HEK293T (cell line): ENCODE results near the gene CTNNAL1.

Experiments used
- CTCF ChIA-PET: fragments of 350-600 bp; formaldehyde crosslinking; extraction: SDS; loops from one replicate; lab custom pipeline; 2021; ENCODE audit warnings: antibody characterized with exemption, inconsistent platforms; lab: Yijun Ruan, JAX
- POLR2A ChIA-PET: fragments of 350-600 bp; formaldehyde crosslinking; extraction: SDS; loops from one replicate; lab custom pipeline; 2020; ENCODE audit warnings: antibody characterized with exemption, inconsistent platforms; lab: Yijun Ruan, JAX
- DNase-seq: peaks from one replicate; pipeline ENCODE4 v3.0.0; 2012; ENCODE audit warnings: mixed read lengths; ENCODE audit errors: extremely low spot score
- ARNT ChIP-seq: fragments of 450-650 bp; IDR thresholded peaks from 2 replicates; pipeline ENCODE4 v1.6.1; 2017; ENCODE audit warnings: mild to moderate bottlenecking
- BHLHE40 ChIP-seq: fragments of 450-650 bp; IDR thresholded peaks from 2 replicates; pipeline ENCODE4 v1.6.1; 2016; ENCODE audit warnings: mild to moderate bottlenecking, moderate library complexity, borderline replicate concordance
- CTBP1 ChIP-seq: fragments of 450-650 bp; IDR thresholded peaks from 2 replicates; pipeline ENCODE4 v1.6.1; 2016; ENCODE audit warnings: borderline replicate concordance
- ELF4 ChIP-seq: fragments of 450-650 bp; IDR thresholded peaks from 2 replicates; pipeline ENCODE4 v1.6.1; 2017; ENCODE audit warnings: antibody characterized with exemption
- FOXA1 ChIP-seq: fragments of 450-650 bp; IDR thresholded peaks from 2 replicates; pipeline ENCODE4 v1.6.1; 2016; ENCODE audit warnings: mild to moderate bottlenecking
- FOXK2 ChIP-seq: fragments of 450-650 bp; IDR thresholded peaks from 2 replicates; pipeline ENCODE4 v1.6.1; 2016; ENCODE audit warnings: mild to moderate bottlenecking
- FOXM1 ChIP-seq: fragments of 450-650 bp; IDR thresholded peaks from 2 replicates; pipeline ENCODE4 v1.6.1; 2017; ENCODE audit warnings: mild to moderate bottlenecking, borderline replicate concordance
- HDGF ChIP-seq: fragments of 450-650 bp; IDR thresholded peaks from 2 replicates; pipeline ENCODE4 v1.6.1; 2017; ENCODE audit warnings: antibody characterized with exemption, borderline replicate concordance
- L3MBTL2 ChIP-seq: fragments of 450-650 bp; conservative IDR thresholded peaks from 2 replicates; pipeline ENCODE4 v1.6.1; 2016; ENCODE audit warnings: mild to moderate bottlenecking
- LEF1 ChIP-seq: fragments of 450-650 bp; IDR thresholded peaks from 2 replicates; pipeline ENCODE4 v1.6.1; 2017; ENCODE audit warnings: mild to moderate bottlenecking, borderline replicate concordance
- NFRKB ChIP-seq: fragments of 450-650 bp; IDR thresholded peaks from 2 replicates; pipeline ENCODE4 v1.6.1; 2016; ENCODE audit warnings: mild to moderate bottlenecking, moderate library complexity
- SP1 ChIP-seq: fragments of 450-650 bp; IDR thresholded peaks from 2 replicates; pipeline ENCODE4 v1.6.1; 2017
- SUZ12 ChIP-seq: fragments of 450-650 bp; IDR thresholded peaks from 2 replicates; pipeline ENCODE4 v1.6.1; 2016; ENCODE audit warnings: mild to moderate bottlenecking
- TARDBP ChIP-seq: fragments of 450-650 bp; IDR thresholded peaks from 2 replicates; pipeline ENCODE4 v1.6.1; 2016
- ZNF384 ChIP-seq: fragments of 450-650 bp; IDR thresholded peaks from 2 replicates; pipeline ENCODE4 v1.6.1; 2016
- TF ChIP-seq, protein P1 (sequence below): fragments of 450-650 bp; IDR thresholded peaks from 2 replicates; pipeline ENCODE4 v1.6.1; 2016

CTNNAL1 gene

DNA sequence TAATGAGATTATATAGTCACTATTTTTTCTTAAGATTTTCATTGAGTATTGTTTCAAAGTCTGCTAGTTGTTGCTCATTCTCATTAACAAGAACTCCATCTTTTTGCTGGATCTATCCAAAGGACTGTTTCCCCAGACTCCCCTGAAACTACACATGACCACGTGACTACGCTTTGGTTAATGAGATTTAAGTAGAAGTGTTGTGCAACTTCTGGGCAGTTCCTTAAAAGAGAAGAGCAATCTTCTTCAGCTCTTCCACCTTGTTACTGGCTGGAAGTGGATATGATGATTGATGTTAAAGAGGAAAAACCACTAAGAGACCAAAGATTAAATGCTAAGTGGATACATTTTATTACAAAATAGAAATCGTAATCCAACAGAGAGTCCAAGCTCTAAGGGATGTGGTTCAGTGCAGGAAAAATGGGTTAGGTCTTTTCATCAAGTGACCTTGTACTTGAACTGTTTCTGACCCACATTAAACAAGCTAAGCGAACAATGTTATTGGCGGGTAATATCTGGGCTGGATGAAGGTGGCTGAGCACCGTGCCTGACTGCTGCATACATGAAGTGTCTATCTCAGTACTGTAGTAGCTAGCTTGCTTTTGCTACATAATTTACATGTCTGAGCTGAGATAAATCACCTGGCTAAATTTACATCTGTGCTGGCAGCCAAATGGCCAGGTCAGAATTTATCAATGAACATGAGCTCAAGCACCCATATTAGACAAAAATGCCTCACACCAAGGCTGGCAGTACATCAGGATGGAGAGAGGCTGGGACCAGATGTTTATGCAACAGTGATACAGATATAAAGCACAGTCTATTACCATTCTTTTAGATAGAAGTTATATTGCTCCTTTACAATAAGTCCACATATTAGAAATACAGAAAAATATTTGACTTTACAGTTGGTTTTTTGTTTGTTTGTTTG, 7.5 kb upstream of the CTNNAL1 start:
- ChIA-PET POLR2A (no interaction called here), CTCF (no interaction called here)
- TF ChIP-seq HDGF (no peak), SP1 (no peak), SUZ12 (no peak), ARNT (no peak), FOXM1 (no peak), ELF4 (no peak), NFRKB (no peak), LEF1 (no peak), BHLHE40 (no peak)
- no peak for DNase-seq

DNA sequence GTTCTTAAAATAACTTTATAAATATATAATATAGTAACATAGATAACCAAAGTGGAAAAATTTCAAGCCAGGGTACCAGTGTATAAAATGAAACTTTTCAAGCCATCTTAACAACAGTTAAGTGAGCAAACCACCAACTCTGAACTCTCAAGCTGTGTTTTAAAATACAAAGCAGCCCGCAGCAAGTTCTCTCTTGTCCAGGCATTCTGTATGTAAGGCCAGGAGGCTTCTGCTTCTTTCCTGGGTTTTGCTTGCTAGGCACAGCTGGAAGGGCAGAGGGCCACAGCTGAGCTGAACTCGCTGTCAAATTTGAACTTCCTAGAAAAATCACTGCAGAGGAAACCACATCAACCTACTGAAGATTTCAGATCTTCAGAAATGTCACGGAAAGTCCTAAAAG, 6.8 kb upstream of the CTNNAL1 start:
- DNase-seq: no peak
- CTCF ChIA-PET: no interaction called here
- POLR2A ChIA-PET: no interaction called here
- TF ChIP-seq CTBP1: no peak
- no peak for TF ChIP-seq ELF4
- no peak for TF ChIP-seq SP1
- TF ChIP-seq FOXM1: no peak

DNA sequence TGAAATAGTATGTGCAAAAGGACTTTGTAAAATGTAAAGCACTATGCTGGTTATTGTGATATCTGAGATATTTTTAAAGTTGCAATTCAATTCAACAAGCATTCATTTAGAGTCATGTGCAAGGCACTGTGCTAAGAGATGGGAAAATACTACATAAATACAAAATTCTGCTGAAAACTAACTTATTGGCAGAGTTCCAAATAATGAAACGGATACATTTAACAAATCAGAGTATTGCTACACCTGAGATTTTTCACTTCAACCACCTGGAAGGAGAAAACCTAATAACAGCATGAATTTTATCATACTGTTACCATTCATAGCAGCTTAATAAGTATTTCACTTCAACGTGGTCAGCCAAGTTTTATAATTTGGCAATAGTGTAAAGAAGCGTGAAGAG, 6.1 kb upstream of the CTNNAL1 start:
- POLR2A ChIA-PET: no interaction called here
- DNase-seq: no peak

DNA sequence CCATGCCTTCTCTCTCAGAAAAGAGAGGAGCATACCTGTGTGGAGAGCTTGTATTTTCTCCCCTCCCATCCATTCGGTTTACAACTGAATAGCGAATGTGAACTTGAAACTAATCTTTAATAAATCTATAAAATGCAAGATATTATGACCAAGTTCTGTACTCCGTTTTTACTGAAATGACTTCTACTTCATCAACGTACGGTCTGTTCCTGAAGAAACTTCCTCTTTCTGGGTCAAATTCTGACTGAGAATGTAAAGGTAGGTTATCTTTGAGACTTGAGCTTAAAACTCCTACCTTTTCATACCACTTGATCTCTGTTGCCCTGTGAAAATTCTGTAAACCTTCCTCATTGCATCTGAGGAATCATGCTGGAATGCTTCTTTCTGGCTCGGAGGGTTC, 4.2 kb upstream of the CTNNAL1 start:
- CTCF ChIA-PET: interaction anchor here (0.5 kb wide), 1 partner anchor 595 kb away, joined by 3 read pairs; no protein-coding TSS in a partner anchor
- TF ChIP-seq L3MBTL2 (no peak), LEF1 (no peak), FOXK2 (no peak), SUZ12 (no peak), BHLHE40 (no peak), FOXM1 (no peak), ELF4 (no peak), SP1 (no peak), ARNT (no peak), TARDBP (no peak), ZNF384 (no peak), FOXA1 (no peak), NFRKB (no peak), HDGF (no peak)
- TF ChIP-seq, protein P1, sequence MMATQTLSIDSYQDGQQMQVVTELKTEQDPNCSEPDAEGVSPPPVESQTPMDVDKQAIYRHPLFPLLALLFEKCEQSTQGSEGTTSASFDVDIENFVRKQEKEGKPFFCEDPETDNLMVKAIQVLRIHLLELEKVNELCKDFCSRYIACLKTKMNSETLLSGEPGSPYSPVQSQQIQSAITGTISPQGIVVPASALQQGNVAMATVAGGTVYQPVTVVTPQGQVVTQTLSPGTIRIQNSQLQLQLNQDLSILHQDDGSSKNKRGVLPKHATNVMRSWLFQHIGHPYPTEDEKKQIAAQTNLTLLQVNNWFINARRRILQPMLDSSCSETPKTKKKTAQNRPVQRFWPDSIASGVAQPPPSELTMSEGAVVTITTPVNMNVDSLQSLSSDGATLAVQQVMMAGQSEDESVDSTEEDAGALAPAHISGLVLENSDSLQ: no peak

More for the DNA sequence above, 6.1 kb upstream of the CTNNAL1 start:
- CTCF ChIA-PET: no interaction called here
- TF ChIP-seq FOXK2: no peak
- TF ChIP-seq L3MBTL2: no peak
- TF ChIP-seq BHLHE40: no peak
- TF ChIP-seq LEF1: no peak
- no peak for TF ChIP-seq ARNT
- TF ChIP-seq FOXM1: no peak
- no peak for TF ChIP-seq HDGF
- TF ChIP-seq, protein P1: no peak
- no peak for TF ChIP-seq TARDBP
- TF ChIP-seq NFRKB: no peak
- no peak for TF ChIP-seq ELF4
- TF ChIP-seq SP1: no peak
- TF ChIP-seq FOXA1: no peak
- TF ChIP-seq CTBP1: no peak
- TF ChIP-seq SUZ12: no peak
- TF ChIP-seq ZNF384: no peak

DNA sequence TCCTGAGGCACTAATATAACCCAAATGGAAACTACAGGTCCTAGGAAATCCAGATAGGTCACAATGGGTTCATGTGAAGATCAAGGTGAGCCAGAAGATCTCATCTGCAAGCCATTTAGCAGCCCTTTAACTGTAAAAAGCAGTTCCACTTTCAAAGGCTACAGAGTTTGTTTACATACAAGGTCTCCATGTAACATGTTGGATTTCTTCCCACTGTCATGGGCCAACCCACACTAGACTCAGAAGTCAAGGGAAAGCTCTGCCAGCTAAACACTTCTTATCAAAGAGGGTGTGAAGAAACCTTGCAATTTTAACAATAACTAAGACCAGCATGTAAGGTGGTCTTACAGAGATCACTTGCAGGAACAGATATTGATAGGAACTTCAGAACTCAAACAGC, 3.8 kb upstream of the CTNNAL1 start:
- DNase-seq: no peak
- ChIA-PET CTCF (no interaction called here), POLR2A (no interaction called here)
- TF ChIP-seq ELF4: no peak
- no peak for TF ChIP-seq SUZ12
- TF ChIP-seq HDGF: no peak
- TF ChIP-seq TARDBP: no peak
- no peak for TF ChIP-seq FOXA1
- no peak for TF ChIP-seq L3MBTL2
- no peak for TF ChIP-seq LEF1
- TF ChIP-seq, protein P1: no peak
- TF ChIP-seq CTBP1: no peak
- no peak for TF ChIP-seq BHLHE40
- TF ChIP-seq NFRKB: no peak
- no peak for TF ChIP-seq FOXK2
- TF ChIP-seq ARNT: no peak
- TF ChIP-seq ZNF384: no peak
- TF ChIP-seq FOXM1: no peak

More for the DNA sequence above, 4.2 kb upstream of the CTNNAL1 start:
- POLR2A ChIA-PET: no interaction called here
- no peak for DNase-seq

DNA sequence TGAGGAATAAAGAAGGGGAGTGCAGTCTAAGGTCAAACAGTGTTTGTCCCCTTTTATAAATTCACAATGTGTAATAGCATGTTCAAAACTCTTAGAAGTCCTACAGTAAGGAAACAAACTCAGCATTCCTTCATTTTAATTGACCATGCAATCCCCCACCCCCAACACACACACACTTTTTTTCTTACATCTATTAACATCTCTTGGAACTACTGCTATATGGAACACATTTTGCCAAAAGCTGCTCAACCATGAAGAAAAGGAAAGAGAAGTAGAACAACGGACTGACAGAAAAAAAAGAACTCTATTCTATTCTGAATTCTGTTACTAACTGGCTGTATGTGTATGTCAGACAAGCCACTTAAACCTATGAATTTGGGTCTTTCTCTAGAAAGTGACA, 2.8 kb upstream of the CTNNAL1 start:
- no peak for DNase-seq
- ChIA-PET POLR2A (no interaction called here), CTCF (no interaction called here)
- no peak for TF ChIP-seq CTBP1
- no peak for TF ChIP-seq TARDBP
- TF ChIP-seq SP1: no peak
- TF ChIP-seq SUZ12: no peak
- TF ChIP-seq NFRKB: no peak
- no peak for TF ChIP-seq BHLHE40
- no peak for TF ChIP-seq FOXM1
- no peak for TF ChIP-seq ARNT
- no peak for TF ChIP-seq LEF1
- no peak for TF ChIP-seq ZNF384
- TF ChIP-seq FOXA1: no peak
- no peak for TF ChIP-seq HDGF
- no peak for TF ChIP-seq FOXK2
- no peak for TF ChIP-seq L3MBTL2
- TF ChIP-seq, protein P1: no peak
- no peak for TF ChIP-seq ELF4
